Central memory CD8-positive, alpha-beta T cell (primary cell): Measurements from ENCODE around the gene DYNC1H1.

Experiments
- ATAC-seq: fragments of 150-1000 bp; cut with Tn5 transposase; replicated peaks from 2 replicates; pipeline ENCODE4 v1.10.0; 2022; ENCODE audit warnings: mild to moderate bottlenecking, moderate FRiP score, moderate number of reproducible peaks; ENCODE audit not compliant: poor library complexity, severe bottlenecking; ENCODE audit errors: extremely low read depth
- DNase-seq, 2 donors: peaks; one replicate each; pipeline ENCODE4 v3.0.0; 2021; ENCODE audit warnings: low spot score in 2 of 2
- H3K27ac Mint-ChIP-seq: one replicate; pipeline ENCODE4 v1.8.0; 2022; ENCODE audit warnings: low read depth, mild to moderate bottlenecking, moderate library complexity, mixed read lengths
- H3K27me3 Mint-ChIP-seq: one replicate; pipeline ENCODE4 v1.8.0; 2022; ENCODE audit warnings: mixed read lengths
- H3K36me3 Mint-ChIP-seq: one replicate; pipeline ENCODE4 v1.8.0; 2022; ENCODE audit warnings: mild to moderate bottlenecking, moderate library complexity, mixed read lengths; ENCODE audit not compliant: insufficient read depth
- H3K4me1 Mint-ChIP-seq: one replicate; pipeline ENCODE4 v1.8.0; 2022; ENCODE audit warnings: mixed read lengths
- H3K4me3 Mint-ChIP-seq: one replicate; pipeline ENCODE4 v1.8.0; 2022; ENCODE audit warnings: mild to moderate bottlenecking, moderate library complexity, mixed read lengths
- H3K9me3 Mint-ChIP-seq: one replicate; pipeline ENCODE4 v1.8.0; 2022; ENCODE audit warnings: mixed read lengths

DYNC1H1 gene

GRCh38 chr14:101992708-101993107 is 28.3 kb downstream of the DYNC1H1 start:
- Mint-ChIP-seq H3K27ac (peak overlapping the region; percentile 72), H3K4me1 (peaks cover 19% of the 10 kb centered on the region), H3K27me3 (no peaks in the 10 kb centered on the region), H3K36me3 (peaks cover 83% of the 10 kb centered on the region), H3K9me3 (no peaks in the 10 kb centered on the region), H3K4me3 (no peak overlapping the region)
- ATAC-seq (no peak), DNase-seq (no peak)

DNA sequence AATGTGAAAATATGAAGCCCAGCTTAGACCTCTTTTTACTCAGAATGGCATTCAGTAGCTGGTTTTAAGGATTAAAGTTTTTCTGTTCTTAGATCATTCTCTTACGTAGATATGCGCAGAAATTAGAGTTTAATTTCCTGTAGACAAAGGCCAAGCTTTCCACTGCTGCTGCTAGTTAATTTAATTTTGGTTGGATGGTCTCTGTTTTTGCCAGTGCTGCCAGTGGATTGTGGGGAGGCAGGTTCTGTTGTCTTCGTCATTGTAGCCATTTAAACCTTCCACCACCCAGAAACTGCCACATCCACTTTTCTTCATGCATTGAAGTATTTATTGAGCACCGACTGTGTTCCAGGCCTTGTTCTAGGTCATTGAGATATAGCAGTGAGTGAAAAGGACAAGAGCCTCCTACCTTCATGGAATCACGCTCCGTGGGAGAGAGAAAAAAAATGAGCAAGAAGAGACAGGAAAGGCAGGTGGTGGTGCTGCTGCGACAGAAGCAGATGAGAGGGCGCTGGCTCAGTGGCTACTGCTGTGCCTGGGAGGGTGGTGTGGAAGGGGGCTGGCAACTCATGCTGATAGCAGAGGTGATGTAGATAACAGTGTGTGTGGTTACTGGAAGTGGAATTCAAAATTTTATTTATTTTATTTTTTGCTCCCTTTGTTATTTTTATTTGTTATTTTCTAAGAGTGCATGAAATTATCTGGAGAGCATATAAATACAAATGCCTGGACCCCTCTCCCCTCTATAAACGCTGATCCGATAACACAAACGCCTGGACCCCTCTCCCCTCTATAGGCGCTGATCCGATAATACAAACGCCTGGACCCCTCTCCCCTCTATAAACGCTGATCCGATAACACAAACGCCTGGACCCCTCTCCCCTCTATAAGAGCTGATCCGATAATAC is 33.3 kb downstream of the DYNC1H1 start:
- Mint-ChIP-seq H3K36me3 (peaks cover 94% of the 10 kb centered on the region), H3K4me3 (no peak overlapping the region)

GRCh38 chr14:102000902-102001301 is 36.5 kb downstream of the DYNC1H1 start:
- H3K27ac Mint-ChIP-seq = no peak overlapping the region
- H3K36me3 Mint-ChIP-seq = peaks cover 93% of the 10 kb centered on the region
- H3K9me3 Mint-ChIP-seq = no peaks in the 10 kb centered on the region
- H3K4me1 Mint-ChIP-seq = no peaks in the 10 kb centered on the region
- DNase-seq (no peak), ATAC-seq (no peak)
- no peak overlapping the region for H3K4me3 Mint-ChIP-seq
- no peaks in the 10 kb centered on the region for H3K27me3 Mint-ChIP-seq

More for the DNA sequence above, 33.3 kb downstream of the DYNC1H1 start:
- Mint-ChIP-seq H3K27me3 (no peaks in the 10 kb centered on the region), H3K9me3 (no peaks in the 10 kb centered on the region), H3K4me1 (peaks cover 8% of the 10 kb centered on the region), H3K27ac (peak overlapping the region; percentile 44)
- ATAC-seq (no peak), DNase-seq (no peak)

GRCh38 chr14:102005336-102005735 is 41.0 kb downstream of the DYNC1H1 start:
- Mint-ChIP-seq H3K4me1 (no peaks in the 10 kb centered on the region), H3K36me3 (peaks cover 90% of the 10 kb centered on the region), H3K9me3 (no peaks in the 10 kb centered on the region), H3K27me3 (no peaks in the 10 kb centered on the region), H3K4me3 (no peak overlapping the region), H3K27ac (no peak overlapping the region)
- DNase-seq (no peak), ATAC-seq (no peak)

DNA sequence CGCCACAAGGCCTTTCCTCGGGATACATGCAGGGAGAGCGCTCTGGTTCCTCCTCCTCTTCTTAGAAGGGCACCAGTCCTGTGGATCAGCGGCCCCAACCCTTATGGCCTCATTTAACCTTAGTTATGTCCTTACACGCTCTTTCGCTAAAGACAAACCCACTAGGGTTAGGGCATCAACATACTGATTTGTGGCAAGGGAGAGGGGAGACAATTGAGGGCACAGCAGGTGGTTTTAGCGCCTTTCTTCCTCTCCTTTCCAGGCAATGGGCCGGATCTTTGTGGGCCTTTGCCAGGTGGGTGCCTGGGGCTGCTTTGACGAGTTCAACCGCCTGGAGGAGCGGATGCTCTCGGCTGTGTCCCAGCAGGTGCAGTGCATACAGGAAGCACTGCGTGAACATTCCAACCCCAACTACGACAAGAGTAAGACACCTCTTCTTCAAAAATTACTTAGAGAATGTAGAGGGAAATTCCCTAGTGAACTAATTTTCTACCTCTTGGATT is 43.6 kb downstream of the DYNC1H1 start:
- Mint-ChIP-seq H3K27ac (no peak overlapping the region), H3K9me3 (no peaks in the 10 kb centered on the region), H3K27me3 (no peaks in the 10 kb centered on the region), H3K4me3 (no peak overlapping the region), H3K4me1 (no peaks in the 10 kb centered on the region), H3K36me3 (peaks cover 90% of the 10 kb centered on the region)
- ATAC-seq (no peak), DNase-seq (no peak)

GRCh38 chr14:102008891-102009290 is 44.5 kb downstream of the DYNC1H1 start:
- no peak for DNase-seq
- no peaks in the 10 kb centered on the region for H3K9me3 Mint-ChIP-seq
- peaks cover 90% of the 10 kb centered on the region for H3K36me3 Mint-ChIP-seq
- H3K4me1 Mint-ChIP-seq = peaks cover 4% of the 10 kb centered on the region
- no peak overlapping the region for H3K27ac Mint-ChIP-seq
- ATAC-seq = no peak
- H3K4me3 Mint-ChIP-seq = no peak overlapping the region
- no peaks in the 10 kb centered on the region for H3K27me3 Mint-ChIP-seq

- Mint-ChIP-seq H3K27ac (no peak overlapping the region), H3K36me3 (peaks cover 89% of the 10 kb centered on the region), H3K4me1 (peaks cover 4% of the 10 kb centered on the region)
These were observed 47.3 kb downstream of the DYNC1H1 start for GRCh38 chr14:102011631-102012030.

GRCh38 chr14:102012336-102012735 is 48.0 kb downstream of the DYNC1H1 start:
- ATAC-seq (no peak), DNase-seq (no peak)
- Mint-ChIP-seq H3K27ac (no peak overlapping the region), H3K4me1 (peaks cover 4% of the 10 kb centered on the region), H3K9me3 (no peaks in the 10 kb centered on the region), H3K36me3 (peaks cover 89% of the 10 kb centered on the region), H3K27me3 (no peaks in the 10 kb centered on the region), H3K4me3 (no peak overlapping the region)

More at GRCh38 chr14:102011631-102012030, 47.3 kb downstream of the DYNC1H1 start:
- ATAC-seq (no peak), DNase-seq (no peak)
- H3K9me3 Mint-ChIP-seq = no peaks in the 10 kb centered on the region
- H3K27me3 Mint-ChIP-seq = no peaks in the 10 kb centered on the region
- no peak overlapping the region for H3K4me3 Mint-ChIP-seq

GRCh38 chr14:102013669-102014200 is 49.4 kb downstream of the DYNC1H1 start:
- H3K4me3 Mint-ChIP-seq = no peak overlapping the region
- H3K4me1 Mint-ChIP-seq = peaks cover 4% of the 10 kb centered on the region
- DNase-seq (no peak), ATAC-seq (no peak)
- no peaks in the 10 kb centered on the region for H3K9me3 Mint-ChIP-seq
- H3K27me3 Mint-ChIP-seq = no peaks in the 10 kb centered on the region
- H3K27ac Mint-ChIP-seq = peak overlapping the region; percentile 80
- peaks cover 94% of the 10 kb centered on the region for H3K36me3 Mint-ChIP-seq

GRCh38 chr14:102015045-102015685 is 50.8 kb downstream of the DYNC1H1 start:
- H3K4me1 Mint-ChIP-seq = peaks cover 4% of the 10 kb centered on the region
- no peak overlapping the region for H3K27ac Mint-ChIP-seq
- H3K4me3 Mint-ChIP-seq = no peak overlapping the region
- H3K36me3 Mint-ChIP-seq = peaks cover 93% of the 10 kb centered on the region
- no peaks in the 10 kb centered on the region for H3K27me3 Mint-ChIP-seq
- no peak for DNase-seq
- ATAC-seq = no peak
- H3K9me3 Mint-ChIP-seq = no peaks in the 10 kb centered on the region

DNA sequence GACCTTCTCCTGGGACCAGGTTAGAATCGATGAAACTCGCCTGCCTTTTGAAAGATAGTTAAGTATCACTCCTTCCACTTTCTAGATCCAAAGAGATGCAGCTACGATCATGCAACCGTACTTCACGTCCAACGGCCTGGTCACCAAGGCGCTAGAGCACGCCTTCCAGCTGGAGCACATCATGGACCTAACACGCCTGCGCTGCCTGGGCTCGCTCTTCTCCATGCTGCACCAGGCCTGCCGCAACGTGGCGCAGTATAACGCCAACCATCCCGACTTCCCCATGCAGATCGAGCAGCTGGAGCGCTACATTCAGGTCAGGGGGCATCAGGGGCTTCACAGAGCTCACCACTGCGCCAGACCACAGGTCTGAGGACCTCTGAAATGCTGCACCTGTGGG is 51.4 kb downstream of the DYNC1H1 start:
- peaks cover 4% of the 10 kb centered on the region for H3K4me1 Mint-ChIP-seq
- peaks cover 93% of the 10 kb centered on the region for H3K36me3 Mint-ChIP-seq
- no peak for ATAC-seq
- H3K9me3 Mint-ChIP-seq = no peaks in the 10 kb centered on the region
- H3K4me3 Mint-ChIP-seq = no peak overlapping the region
- H3K27ac Mint-ChIP-seq = no peak overlapping the region
- DNase-seq = no peak
- no peaks in the 10 kb centered on the region for H3K27me3 Mint-ChIP-seq

DNA sequence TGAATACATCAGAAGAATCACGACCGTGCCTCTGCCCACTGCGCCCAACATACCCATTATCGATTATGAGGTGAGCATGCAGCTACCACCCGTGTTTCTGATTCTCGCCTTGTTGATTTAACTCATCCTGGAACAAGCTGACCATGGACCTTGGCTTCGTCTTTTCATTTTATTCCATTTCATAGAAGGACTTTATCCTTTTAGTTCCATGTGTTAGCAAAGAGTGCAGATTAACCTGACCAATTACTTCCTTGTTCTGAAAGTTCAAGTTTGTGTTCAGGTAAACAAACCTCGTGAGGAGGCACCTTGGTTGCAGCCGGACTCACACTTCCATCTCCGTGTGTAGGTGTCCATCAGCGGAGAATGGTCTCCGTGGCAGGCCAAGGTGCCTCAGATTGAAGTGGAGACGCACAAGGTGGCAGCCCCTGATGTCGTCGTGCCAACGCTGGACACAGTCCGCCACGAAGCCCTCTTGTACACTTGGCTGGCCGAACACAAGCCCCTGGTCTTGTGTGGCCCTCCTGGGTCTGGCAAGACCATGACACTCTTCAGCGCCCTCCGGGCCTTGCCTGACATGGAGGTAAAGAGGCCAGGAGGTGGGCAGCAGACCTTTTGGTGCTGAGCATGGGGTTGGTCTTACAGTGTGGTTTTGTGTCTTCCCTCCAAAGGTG is 52.2 kb downstream of the DYNC1H1 start:
- peaks cover 4% of the 10 kb centered on the region for H3K4me1 Mint-ChIP-seq
- no peaks in the 10 kb centered on the region for H3K9me3 Mint-ChIP-seq
- ATAC-seq (no peak), DNase-seq (no peak)
- H3K36me3 Mint-ChIP-seq = peaks cover 94% of the 10 kb centered on the region
- H3K4me3 Mint-ChIP-seq = no peak overlapping the region
- H3K27me3 Mint-ChIP-seq = no peaks in the 10 kb centered on the region
- H3K27ac Mint-ChIP-seq = no peak overlapping the region
